ENCODE data around the gene CENPX. TPM values are rescaled to one million over a fixed set of nuclear protein-coding genes. Genes with fewer than 3 reads are reported as not detected.

The CENPX gene
- polyA plus RNA-seq, 4 donors, result 43.4 to 241 (median 122) TPM

DNA sequence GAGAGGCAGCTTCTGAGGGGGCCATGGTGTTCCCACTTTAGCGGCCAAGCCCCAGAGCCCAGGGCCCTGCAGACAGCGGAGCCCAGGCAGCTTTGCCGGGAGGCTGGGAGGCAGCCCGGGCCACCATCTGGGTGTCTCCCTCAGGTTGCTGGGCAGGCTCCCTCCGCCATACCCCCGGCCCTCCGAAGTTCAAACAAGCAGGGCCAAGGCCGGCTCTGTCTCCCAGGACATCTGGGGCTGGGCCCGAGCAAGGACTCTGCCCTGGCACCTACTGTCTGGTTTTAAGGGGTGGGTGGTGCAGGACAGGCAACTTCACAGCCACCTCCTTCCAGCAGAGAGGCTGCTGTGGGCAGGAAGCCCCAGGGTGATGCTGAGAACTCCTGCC is 40.3 kb upstream of the CENPX start:
- DNase-seq (no peak), FAIRE-seq (no peak)
- Histone ChIP-seq H3K4me3 (ENCODE audit: low read depth in 1 of 3, low read length in 3 of 3) (no peak overlapping the region), H3K4me1 (ENCODE audit: control insufficient read depth in 3 of 3, insufficient read depth in 2 of 3, low read depth in 1 of 3, low read length in 2 of 3) (peaks cover 5 to 9% (median 5%) of the 10 kb centered on the region in 3 donors), H3K9me3 (ENCODE audit: control insufficient read depth in 2 of 2, insufficient read depth in 1 of 2, low read depth in 1 of 2, low read length in 1 of 2) (no peaks in the 10 kb centered on the region), H3K27me3 (ENCODE audit: control insufficient read depth in 3 of 3, insufficient read depth in 3 of 3, low read length in 3 of 3) (no peaks in the 10 kb centered on the region), H3K36me3 (ENCODE audit: control insufficient read depth in 3 of 3, insufficient read depth in 2 of 3, low read depth in 1 of 3, low read length in 3 of 3) (peaks cover 5 to 63% (median 11%) of the 10 kb centered on the region in 3 donors), H3K27ac (ENCODE audit: low read depth in 1 of 3, low read length in 2 of 3) (no peak overlapping the region)
- 90 to 96% (median 93%) methylated on average over 9 of the region's 9 CpGs for WGBS, 3 donors

DNA sequence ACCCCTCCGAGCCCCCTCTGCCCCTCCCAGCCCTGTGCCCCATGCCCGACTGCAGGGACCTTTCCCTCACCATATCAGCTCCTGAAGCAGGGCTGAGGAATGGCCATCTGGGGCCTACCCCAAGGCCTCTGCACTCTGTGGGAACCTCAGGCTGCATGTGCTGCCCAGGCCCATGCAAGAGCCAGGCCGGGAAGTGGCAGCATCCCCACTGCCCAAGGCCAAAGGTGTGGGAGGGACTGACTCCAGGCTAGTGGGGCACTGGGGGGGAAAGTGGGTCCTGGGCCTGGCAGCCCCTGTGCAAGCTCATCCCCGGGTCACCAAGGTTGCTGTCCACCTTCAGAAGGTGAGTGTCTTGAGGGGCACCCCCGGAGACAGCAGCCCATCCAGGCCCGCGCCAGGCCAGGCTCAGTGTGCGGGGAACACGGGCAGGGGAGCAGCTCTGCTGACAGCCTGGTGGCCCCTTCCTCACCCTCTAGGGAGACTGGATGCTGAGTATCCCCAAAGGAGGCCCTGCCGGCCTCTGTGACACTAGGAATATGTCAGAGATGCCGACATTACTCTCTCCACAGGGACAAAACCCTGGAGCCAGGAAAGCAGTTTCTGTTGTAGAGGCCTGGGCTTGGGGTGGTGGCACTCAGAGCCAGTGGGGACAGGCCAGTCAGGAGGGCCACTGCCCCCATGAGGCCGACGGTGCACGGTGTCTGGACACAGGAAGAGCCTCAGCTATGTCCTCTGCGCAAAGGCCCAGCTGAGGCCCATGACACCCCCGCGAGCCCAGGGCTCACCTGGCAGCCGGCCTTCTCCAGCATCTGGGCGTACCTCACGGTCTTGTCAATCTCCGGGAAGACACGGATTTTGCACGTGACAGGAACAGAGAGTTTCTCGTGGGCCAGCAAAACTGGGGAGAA is 39.7 kb upstream of the CENPX start:
- 85 to 88% (median 87%) methylated on average over 24 of the region's 24 CpGs for WGBS, 3 donors
- Histone ChIP-seq H3K36me3 (ENCODE audit: control insufficient read depth in 3 of 3, insufficient read depth in 2 of 3, low read depth in 1 of 3, low read length in 3 of 3) (peaks cover 10 to 70% (median 11%) of the 10 kb centered on the region in 3 donors), H3K9me3 (ENCODE audit: control insufficient read depth in 2 of 2, insufficient read depth in 1 of 2, low read depth in 1 of 2, low read length in 1 of 2) (no peaks in the 10 kb centered on the region), H3K27ac (ENCODE audit: low read depth in 1 of 3, low read length in 2 of 3) (no peak overlapping the region), H3K27me3 (ENCODE audit: control insufficient read depth in 3 of 3, insufficient read depth in 3 of 3, low read length in 3 of 3) (no peaks in the 10 kb centered on the region), H3K4me3 (ENCODE audit: low read depth in 1 of 3, low read length in 3 of 3) (no peak overlapping the region), H3K4me1 (ENCODE audit: control insufficient read depth in 3 of 3, insufficient read depth in 2 of 3, low read depth in 1 of 3, low read length in 2 of 3) (peaks cover 5 to 9% (median 5%) of the 10 kb centered on the region in 3 donors)
- FAIRE-seq (no peak), DNase-seq (no peak)

GRCh38 chr17:82061047-82061925 is 38.6 kb upstream of the CENPX start:
- FAIRE-seq (no peak), DNase-seq (no peak)
- no peaks in the 10 kb centered on the region for H3K9me3 ChIP-seq (ENCODE audit: control insufficient read depth in 2 of 2, insufficient read depth in 1 of 2, low read depth in 1 of 2, low read length in 1 of 2)
- no peak overlapping the region for H3K4me3 ChIP-seq (ENCODE audit: low read depth in 1 of 3, low read length in 3 of 3)
- H3K36me3 ChIP-seq (ENCODE audit: control insufficient read depth in 3 of 3, insufficient read depth in 2 of 3, low read depth in 1 of 3, low read length in 3 of 3), result peaks cover 12 to 80% (median 13%) of the 10 kb centered on the region in 3 donors
- no peak overlapping the region for H3K27ac ChIP-seq (ENCODE audit: low read depth in 1 of 3, low read length in 2 of 3)
- peaks cover 3 to 9% (median 5%) of the 10 kb centered on the region in 3 donors for H3K4me1 ChIP-seq (ENCODE audit: control insufficient read depth in 3 of 3, insufficient read depth in 2 of 3, low read depth in 1 of 3, low read length in 2 of 3)
- WGBS, 3 donors, result 89 to 92% (median 90%) methylated on average over 33 to 34 of the region's 34 CpGs
- H3K27me3 ChIP-seq (ENCODE audit: control insufficient read depth in 3 of 3, insufficient read depth in 3 of 3, low read length in 3 of 3), result no peaks in the 10 kb centered on the region

DNA sequence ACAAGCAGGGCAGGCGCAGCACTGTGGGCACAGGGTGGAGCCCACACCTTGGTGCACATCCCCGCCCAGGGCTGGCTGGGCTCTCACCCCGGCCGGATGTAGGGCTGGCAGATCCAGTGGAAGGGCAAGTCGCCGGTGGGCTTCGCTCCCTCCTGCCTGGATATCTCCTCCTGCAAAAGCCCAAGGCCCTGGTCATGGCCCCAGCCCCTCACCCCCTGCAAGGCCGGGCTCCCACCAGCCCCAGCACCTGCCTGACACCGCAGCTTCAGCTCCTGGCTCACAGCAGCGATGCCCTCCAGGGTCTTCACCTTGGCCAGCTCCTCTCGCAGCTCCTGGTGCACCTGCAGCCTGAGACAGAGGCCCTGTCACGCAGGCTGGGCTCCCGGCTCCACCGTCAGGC is 37.9 kb upstream of the CENPX start:
- WGBS, 3 donors, result 87 to 91% (median 87%) methylated on average over 14 of the region's 14 CpGs
- FAIRE-seq, result no peak
- H3K27ac ChIP-seq (ENCODE audit: low read depth in 1 of 3, low read length in 2 of 3), result no peak overlapping the region

DNA sequence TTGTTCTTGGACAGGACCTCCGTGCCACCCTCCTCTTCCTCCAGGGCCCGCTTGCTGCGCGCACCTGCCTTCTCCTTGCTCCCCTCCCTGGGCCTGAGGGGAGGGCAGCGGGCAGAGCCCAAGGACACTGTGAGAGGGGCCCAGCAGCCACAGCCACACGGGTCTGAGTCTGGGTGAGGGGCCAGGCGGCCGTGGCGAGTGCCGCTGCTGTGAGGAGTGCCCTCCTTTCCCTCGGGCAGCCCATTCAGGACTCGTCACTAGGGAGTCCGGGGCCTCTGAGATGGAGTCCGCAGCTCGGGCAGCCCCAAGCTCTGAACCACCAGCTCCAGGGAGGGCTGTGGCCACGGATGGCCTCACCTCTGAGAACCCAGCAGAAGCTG is 37.3 kb upstream of the CENPX start:
- 81 to 85% (median 84%) methylated on average over 13 to 16 of the region's 16 CpGs for WGBS, 3 donors
- Histone ChIP-seq H3K9me3 (ENCODE audit: control insufficient read depth in 2 of 2, insufficient read depth in 1 of 2, low read depth in 1 of 2, low read length in 1 of 2) (no peaks in the 10 kb centered on the region), H3K4me1 (ENCODE audit: control insufficient read depth in 3 of 3, insufficient read depth in 2 of 3, low read depth in 1 of 3, low read length in 2 of 3) (peaks cover 0 to 6% (median 4%) of the 10 kb centered on the region in 3 donors), H3K4me3 (ENCODE audit: low read depth in 1 of 3, low read length in 3 of 3) (no peak overlapping the region), H3K27me3 (ENCODE audit: control insufficient read depth in 3 of 3, insufficient read depth in 3 of 3, low read length in 3 of 3) (no peaks in the 10 kb centered on the region), H3K27ac (ENCODE audit: low read depth in 1 of 3, low read length in 2 of 3) (no peak overlapping the region), H3K36me3 (ENCODE audit: control insufficient read depth in 3 of 3, insufficient read depth in 2 of 3, low read depth in 1 of 3, low read length in 3 of 3) (peaks cover 12 to 92% (median 13%) of the 10 kb centered on the region in 3 donors)
- no peak for FAIRE-seq
- no peak for DNase-seq

More for the DNA sequence above, 37.9 kb upstream of the CENPX start:
- no peak for DNase-seq
- Histone ChIP-seq H3K36me3 (ENCODE audit: control insufficient read depth in 3 of 3, insufficient read depth in 2 of 3, low read depth in 1 of 3, low read length in 3 of 3) (peaks cover 12 to 87% (median 13%) of the 10 kb centered on the region in 3 donors), H3K4me3 (ENCODE audit: low read depth in 1 of 3, low read length in 3 of 3) (no peak overlapping the region), H3K27me3 (ENCODE audit: control insufficient read depth in 3 of 3, insufficient read depth in 3 of 3, low read length in 3 of 3) (no peaks in the 10 kb centered on the region), H3K4me1 (ENCODE audit: control insufficient read depth in 3 of 3, insufficient read depth in 2 of 3, low read depth in 1 of 3, low read length in 2 of 3) (peaks cover 0 to 6% (median 4%) of the 10 kb centered on the region in 3 donors), H3K9me3 (ENCODE audit: control insufficient read depth in 2 of 2, insufficient read depth in 1 of 2, low read depth in 1 of 2, low read length in 1 of 2) (no peaks in the 10 kb centered on the region)

GRCh38 chr17:82059272-82060000 is 36.8 kb upstream of the CENPX start:
- no peak for DNase-seq
- Histone ChIP-seq H3K4me1 (ENCODE audit: control insufficient read depth in 3 of 3, insufficient read depth in 2 of 3, low read depth in 1 of 3, low read length in 2 of 3) (peaks cover 0 to 4% (median 1%) of the 10 kb centered on the region in 3 donors), H3K9me3 (ENCODE audit: control insufficient read depth in 2 of 2, insufficient read depth in 1 of 2, low read depth in 1 of 2, low read length in 1 of 2) (no peaks in the 10 kb centered on the region), H3K36me3 (ENCODE audit: control insufficient read depth in 3 of 3, insufficient read depth in 2 of 3, low read depth in 1 of 3, low read length in 3 of 3) (peaks cover 12 to 98% (median 17%) of the 10 kb centered on the region in 3 donors), H3K4me3 (ENCODE audit: low read depth in 1 of 3, low read length in 3 of 3) (no peak overlapping the region), H3K27me3 (ENCODE audit: control insufficient read depth in 3 of 3, insufficient read depth in 3 of 3, low read length in 3 of 3) (no peaks in the 10 kb centered on the region), H3K27ac (ENCODE audit: low read depth in 1 of 3, low read length in 2 of 3) (no peak overlapping the region)
- FAIRE-seq, result no peak
- 79 to 86% (median 84%) methylated on average over 19 of the region's 19 CpGs for WGBS, 3 donors

- Histone ChIP-seq H3K9me3 (ENCODE audit: control insufficient read depth in 2 of 2, insufficient read depth in 1 of 2, low read depth in 1 of 2, low read length in 1 of 2) (no peaks in the 10 kb centered on the region), H3K4me1 (ENCODE audit: control insufficient read depth in 3 of 3, insufficient read depth in 2 of 3, low read depth in 1 of 3, low read length in 2 of 3) (peaks cover 0 to under 1% (median 0%) of the 10 kb centered on the region in 3 donors), H3K27ac (ENCODE audit: low read depth in 1 of 3, low read length in 2 of 3) (no peak overlapping the region), H3K4me3 (ENCODE audit: low read depth in 1 of 3, low read length in 3 of 3) (no peak overlapping the region), H3K27me3 (ENCODE audit: control insufficient read depth in 3 of 3, insufficient read depth in 3 of 3, low read length in 3 of 3) (no peaks in the 10 kb centered on the region), H3K36me3 (ENCODE audit: control insufficient read depth in 3 of 3, insufficient read depth in 2 of 3, low read depth in 1 of 3, low read length in 3 of 3) (peaks cover 12 to 98% (median 18%) of the 10 kb centered on the region in 3 donors)
- FAIRE-seq (no peak), DNase-seq (no peak)
- WGBS, 3 donors, result 87% methylated on average over 10 of the region's 10 CpGs
Observed at GRCh38 chr17:82058855-82059249, 36.2 kb upstream of the CENPX start.
